ENCODE data around the gene APOBEC3G. TPM values are rescaled to one million over a fixed set of nuclear protein-coding genes. Genes with fewer than 3 reads are reported as not detected.
"Not testable (repeated sequence)": the region's sequence is repeated elsewhere in the genome, so short reads cannot be mapped to it uniquely, and the experiment has no call there.

APOBEC3G gene
- 0.76 TPM in 1 of 2 replicates, not detected in the other for total RNA-seq (2014; rRNA removed; shearing (Covaris generic); ENCODE audit: low replicate concordance)

DNA sequence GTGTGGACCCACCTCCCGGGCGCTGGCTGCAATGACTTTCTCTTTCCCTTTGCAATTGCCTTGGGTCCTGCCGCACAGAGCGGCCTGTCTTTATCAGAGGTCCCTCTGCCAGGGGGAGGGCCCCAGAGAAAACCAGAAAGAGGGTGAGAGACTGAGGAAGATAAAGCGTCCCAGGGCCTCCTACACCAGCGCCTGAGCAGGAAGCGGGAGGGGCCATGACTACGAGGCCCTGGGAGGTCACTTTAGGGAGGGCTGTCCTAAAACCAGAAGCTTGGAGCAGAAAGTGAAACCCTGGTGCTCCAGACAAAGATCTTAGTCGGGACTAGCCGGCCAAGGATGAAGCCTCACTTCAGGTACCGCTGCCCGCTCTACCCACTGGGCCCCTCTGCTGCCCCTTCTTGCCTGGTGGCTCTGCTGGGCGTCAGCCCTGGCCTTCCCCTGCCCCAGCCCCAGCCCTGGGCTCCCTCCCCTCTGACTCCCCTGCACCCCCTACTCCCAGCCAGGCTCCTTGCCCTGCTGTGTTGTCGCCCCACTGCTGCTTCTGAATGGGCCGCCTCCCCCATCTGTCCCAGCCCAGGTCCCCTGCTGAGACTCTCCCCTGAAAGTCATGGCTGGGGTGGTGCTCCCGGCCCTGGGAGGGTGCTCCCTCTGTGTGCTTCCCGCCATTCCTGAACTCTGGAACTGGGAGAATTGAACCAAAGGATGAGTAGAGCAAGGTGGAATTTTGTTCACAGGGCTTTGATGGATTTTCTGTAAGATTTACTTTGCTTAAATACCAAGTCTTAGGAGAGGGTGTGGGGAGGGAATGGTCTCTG is at the start of gene APOBEC3G:
APOBEC3G (plus strand) TSS at position 250 of the 815 bp plus-strand sequence; CDS start at position 337, 87 bp downstream.
- not testable (repeated sequence) for H3K9me3 ChIP-seq, H3K4me3 ChIP-seq, H3K27me3 ChIP-seq, H3K36me3 ChIP-seq
- DNase-seq, result peak; percentile 9

DNA sequence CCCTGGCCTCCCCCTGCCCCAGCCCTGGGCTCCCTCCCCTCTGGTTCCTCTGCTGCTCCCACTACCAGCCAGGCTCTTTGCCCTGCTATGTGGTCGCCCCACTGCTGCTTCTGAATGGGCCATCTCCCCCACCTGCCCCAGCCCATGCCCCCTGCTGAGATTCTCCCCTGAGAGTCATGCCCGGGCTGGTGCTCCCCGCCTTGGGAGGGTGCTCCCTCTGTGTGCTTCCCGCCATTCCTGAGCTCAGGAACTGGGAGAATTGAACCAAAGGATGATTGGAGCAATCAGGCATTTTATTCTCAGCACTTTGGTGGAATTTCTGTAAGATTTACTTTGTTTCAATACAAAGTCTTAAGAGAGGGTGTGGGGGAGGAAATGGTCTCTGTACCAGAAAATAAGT is 49.4 kb upstream of the APOBEC3G start:
- no peak for DNase-seq
- Histone ChIP-seq H3K27me3 (no peaks in the 10 kb centered on the region), H3K9me3 (no peaks in the 10 kb centered on the region), H3K4me3 (no peak overlapping the region), H3K36me3 (no peaks in the 10 kb centered on the region)

DNA sequence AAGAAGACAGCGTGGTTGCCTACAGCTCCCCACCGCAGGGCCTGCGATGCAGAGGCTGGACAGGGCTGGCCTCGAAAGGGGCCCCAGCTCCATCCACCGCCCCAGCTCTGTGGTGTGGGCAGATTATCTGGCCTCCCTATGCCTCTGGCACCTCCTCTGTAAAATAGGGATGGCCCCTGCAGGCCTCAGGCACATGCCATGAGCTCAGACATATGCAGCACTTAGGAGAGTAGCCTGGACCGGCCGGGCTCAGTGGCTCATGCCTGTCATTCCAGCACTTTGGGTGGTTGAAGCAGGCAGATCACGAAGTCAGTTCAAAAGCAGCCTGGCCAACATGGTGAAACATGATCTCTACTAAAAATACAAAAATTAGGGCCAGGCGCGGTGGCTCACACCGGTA is 48.8 kb upstream of the APOBEC3G start:
- Histone ChIP-seq H3K9me3 (no peaks in the 10 kb centered on the region), H3K4me3 (no peak overlapping the region), H3K27me3 (no peaks in the 10 kb centered on the region), H3K36me3 (no peaks in the 10 kb centered on the region)
- DNase-seq, result no peak

DNA sequence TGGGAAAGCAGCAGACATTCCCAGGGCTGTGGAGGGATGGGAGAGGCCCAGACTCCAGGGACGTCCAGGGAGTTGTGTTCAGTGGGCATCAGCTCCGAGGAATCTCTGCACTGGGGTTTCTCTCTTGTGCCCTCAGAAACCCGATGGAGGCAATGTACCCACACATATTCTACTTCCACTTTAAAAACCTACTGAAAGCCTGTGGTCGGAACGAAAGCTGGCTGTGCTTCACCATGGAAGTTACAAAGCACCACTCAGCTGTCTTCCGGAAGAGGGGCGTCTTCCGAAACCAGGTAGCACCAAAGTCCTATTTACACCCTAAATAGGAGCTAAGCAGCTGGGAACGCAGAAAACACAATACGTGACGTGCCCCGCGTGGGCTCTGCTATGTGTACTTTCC is 47.8 kb upstream of the APOBEC3G start:
- H3K9me3 ChIP-seq, result no peaks in the 10 kb centered on the region
- DNase-seq, result no peak
- H3K36me3 ChIP-seq, result no peaks in the 10 kb centered on the region
- H3K4me3 ChIP-seq, result no peak overlapping the region
- H3K27me3 ChIP-seq, result no peaks in the 10 kb centered on the region

DNA sequence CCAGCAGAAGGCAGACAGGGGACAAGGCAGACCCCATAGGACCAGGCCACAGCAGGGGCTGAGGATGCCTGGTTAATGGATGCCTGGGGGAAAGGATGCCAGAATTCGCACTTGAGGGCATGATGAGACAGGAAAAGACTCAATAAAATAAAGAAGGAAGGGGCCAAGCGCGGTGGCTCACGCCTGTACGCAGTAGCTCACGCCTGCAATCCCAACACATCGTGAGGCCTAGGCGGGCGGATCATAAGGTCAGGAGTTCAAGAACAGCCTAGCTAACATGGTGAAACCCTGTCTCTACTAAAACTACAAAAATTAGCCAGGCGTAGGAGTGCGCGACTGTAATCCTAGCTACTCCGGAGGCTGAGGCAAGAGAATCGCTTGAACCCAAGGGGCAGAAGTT is 46.4 kb upstream of the APOBEC3G start:
- Histone ChIP-seq H3K4me3 (no peak overlapping the region), H3K36me3 (no peaks in the 10 kb centered on the region), H3K27me3 (no peaks in the 10 kb centered on the region), H3K9me3 (no peaks in the 10 kb centered on the region)
- DNase-seq, result no peak

DNA sequence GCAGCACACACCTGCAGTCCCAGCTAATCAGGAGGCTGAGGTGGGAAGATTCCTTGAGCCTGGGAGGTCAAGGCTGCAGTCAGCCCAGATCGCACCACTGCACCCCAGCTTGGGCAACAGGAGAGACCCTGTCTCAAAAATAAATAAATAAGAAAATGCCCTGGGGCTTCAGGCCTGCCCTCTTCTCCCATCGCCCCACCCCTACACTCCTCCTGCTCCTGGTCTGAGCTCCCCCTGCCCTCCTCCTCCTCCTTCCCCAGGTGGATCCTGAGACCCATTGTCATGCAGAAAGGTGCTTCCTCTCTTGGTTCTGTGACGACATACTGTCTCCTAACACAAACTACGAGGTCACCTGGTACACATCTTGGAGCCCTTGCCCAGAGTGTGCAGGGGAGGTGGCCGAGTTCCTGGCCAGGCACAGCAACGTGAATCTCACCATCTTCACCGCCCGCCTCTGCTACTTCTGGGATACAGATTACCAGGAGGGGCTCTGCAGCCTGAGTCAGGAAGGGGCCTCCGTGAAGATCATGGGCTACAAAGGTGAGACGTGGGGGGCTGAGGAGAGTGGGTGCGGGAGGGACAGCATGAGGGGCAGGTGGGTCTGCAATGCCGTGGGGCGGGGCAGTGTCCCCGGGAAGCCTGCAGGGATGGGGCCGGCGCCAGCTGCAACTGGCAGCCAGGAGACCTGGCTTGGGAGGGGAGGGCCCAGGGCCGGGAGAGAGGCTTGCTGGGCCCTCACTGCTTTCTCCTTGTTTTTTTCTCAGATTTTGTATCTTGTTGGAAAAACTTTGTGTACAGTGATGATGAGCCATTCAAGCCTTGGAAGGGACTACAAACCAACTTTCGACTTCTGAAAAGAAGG is 45.4 kb upstream of the APOBEC3G start:
- not testable (repeated sequence) for H3K4me3 ChIP-seq, H3K36me3 ChIP-seq, H3K27me3 ChIP-seq, DNase-seq, H3K9me3 ChIP-seq

DNA sequence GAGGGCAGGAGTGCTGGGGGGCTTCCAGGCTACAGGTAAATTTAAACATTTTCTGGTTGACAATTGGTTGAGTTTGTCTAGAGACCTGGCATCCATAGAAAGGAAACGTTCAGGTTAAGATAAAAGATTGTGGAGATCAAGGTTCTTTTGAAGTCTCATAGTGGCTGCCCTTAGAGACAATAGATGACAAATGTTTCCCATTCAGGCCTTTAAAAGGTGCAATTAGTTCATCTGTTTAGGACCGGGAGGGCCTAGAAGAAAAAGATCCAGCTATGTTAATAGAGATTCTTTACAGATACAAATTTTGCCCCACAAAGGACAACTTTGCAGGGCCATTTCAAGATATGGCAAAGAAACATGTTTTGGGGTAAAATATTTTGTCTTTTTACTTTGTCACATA is 40.0 kb upstream of the APOBEC3G start:
- H3K36me3 ChIP-seq, DNase-seq, H3K9me3 ChIP-seq, H3K4me3 ChIP-seq, H3K27me3 ChIP-seq: not testable (repeated sequence)

DNA sequence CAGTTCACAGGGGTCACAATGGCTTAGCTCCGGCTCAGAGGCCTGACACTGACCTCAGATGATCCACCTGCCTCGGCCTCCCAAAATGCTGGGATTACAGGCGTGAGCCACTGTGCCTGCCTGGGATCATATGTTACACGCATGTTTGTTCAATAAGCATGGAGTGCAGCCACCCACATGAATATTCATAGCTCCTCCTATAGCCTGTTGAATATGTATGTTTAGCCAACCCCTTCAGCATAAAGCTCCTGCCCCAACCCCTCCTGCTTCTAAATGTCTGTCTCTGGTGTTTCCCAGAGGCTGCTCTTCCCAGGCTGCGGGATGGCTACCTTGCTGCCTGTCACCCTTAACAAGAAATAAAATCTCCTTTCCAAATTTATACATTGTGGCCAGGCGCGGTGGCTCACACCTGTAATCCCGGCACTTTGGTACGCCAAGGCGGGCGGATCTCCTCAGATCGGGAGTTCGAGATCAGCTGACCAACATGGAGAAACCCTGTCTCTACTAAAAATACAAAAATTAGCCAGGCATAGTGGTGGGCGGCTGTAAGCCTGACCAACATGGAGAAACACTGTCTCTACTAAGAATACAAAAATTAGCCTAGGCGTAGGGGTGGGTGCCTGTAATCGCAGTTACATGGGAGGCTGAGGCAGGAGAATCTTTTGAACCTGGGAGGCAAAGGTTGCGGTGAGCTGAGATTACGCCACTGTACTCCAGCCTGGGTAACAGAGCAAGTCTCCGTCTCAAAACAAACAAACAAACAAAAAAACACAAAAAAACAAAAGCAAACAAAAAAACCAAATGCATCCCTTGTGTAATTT is 37.6 kb upstream of the APOBEC3G start:
- no peaks in the 10 kb centered on the region for H3K9me3 ChIP-seq
- H3K27me3 ChIP-seq, result no peaks in the 10 kb centered on the region
- H3K36me3 ChIP-seq, result no peaks in the 10 kb centered on the region
- H3K4me3 ChIP-seq, result no peak overlapping the region
- DNase-seq, result no peak

DNA sequence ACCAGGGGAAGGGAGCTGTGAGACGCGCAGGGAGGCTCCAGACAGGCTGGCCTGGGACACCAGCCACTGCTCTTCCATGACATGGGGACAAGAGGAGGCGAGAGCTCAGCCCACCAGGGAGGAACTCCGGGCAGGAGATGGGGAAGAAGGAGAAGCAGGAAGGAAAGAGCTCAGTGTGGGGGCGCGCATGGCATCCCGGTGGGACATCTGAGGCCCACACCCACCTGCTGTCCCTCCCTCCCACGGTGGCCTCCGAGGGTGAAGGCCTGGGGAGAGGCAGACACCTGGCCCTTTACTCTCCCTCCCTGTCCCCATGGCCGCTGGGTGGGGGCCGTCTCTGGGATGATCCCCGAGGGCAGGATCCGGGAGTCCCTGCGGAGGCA is 36.9 kb upstream of the APOBEC3G start:
- H3K36me3 ChIP-seq, H3K9me3 ChIP-seq, H3K27me3 ChIP-seq, DNase-seq, H3K4me3 ChIP-seq: not testable (repeated sequence)

DNA sequence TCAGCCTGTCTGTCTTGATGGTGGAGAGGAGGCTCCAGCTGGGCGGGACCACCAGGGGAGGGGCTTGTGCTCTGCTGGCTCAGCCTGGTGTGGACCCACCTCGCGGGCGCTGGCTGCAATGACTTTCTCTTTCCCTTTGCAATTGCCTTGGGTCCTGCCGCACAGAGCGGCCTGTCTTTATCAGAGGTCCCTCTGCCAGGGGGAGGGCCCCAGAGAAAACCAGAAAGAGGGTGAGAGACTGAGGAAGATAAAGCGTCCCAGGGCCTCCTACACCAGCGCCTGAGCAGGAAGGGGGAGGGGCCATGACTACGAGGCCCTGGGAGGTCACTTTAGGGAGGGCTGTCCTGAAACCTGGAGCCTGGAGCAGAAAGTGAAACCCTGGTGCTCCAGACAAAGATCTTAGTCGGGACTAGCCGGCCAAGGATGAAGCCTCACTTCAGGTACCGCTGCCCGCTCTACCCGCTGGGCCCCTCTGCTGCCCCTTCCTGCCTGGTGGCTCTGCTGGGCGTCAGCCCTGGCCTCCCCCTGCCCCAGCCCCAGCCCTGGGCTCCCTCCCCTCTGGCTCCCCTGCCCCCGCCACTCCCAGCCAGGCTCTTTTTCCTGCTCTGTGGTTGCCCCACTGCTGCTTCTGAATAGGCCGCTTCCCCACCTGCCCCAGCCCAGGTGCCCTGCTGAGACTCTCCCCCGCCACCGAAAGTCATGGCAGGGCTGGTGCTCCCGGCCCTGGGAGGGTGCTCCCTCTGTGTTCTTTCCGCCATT is 36.4 kb upstream of the APOBEC3G start, which contains the start of gene APOBEC3F:
APOBEC3F (plus strand) TSS at position 327 of the 759 bp plus-strand sequence; CDS start at position 424, 97 bp downstream.
- peak; percentile 64 for DNase-seq
- H3K36me3 ChIP-seq, result not testable (repeated sequence)
- peak within 1 kb of the TSS; percentile 54 for H3K4me3 ChIP-seq

DNA sequence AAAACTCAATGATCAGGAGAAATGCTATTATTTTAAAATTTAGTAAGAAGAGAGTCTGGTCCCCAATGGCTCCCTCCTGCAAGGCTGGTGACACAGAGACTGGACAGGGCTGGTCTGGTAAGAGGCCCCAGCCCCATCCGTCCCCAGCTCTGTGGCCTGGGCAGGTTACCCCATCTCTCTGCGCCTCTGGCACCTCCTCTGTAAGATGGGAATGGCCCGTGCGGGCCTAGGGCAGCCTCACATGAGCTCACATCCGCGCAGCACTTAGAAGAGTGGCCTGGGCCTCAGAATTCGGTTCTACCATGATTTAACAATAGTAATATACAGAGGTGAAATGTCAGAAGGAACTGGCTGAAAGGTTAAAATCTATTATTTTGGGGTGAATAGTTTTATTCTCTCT is 35.2 kb upstream of the APOBEC3G start:
- no peaks in the 10 kb centered on the region for H3K36me3 ChIP-seq
- H3K4me3 ChIP-seq, result no peak overlapping the region
- no peaks in the 10 kb centered on the region for H3K9me3 ChIP-seq
- H3K27me3 ChIP-seq, result no peaks in the 10 kb centered on the region
- DNase-seq, result no peak

More for the DNA sequence above, 36.4 kb upstream of the APOBEC3G start, which contains the start of gene APOBEC3F:
- H3K9me3 ChIP-seq, H3K27me3 ChIP-seq: not testable (repeated sequence)

DNA sequence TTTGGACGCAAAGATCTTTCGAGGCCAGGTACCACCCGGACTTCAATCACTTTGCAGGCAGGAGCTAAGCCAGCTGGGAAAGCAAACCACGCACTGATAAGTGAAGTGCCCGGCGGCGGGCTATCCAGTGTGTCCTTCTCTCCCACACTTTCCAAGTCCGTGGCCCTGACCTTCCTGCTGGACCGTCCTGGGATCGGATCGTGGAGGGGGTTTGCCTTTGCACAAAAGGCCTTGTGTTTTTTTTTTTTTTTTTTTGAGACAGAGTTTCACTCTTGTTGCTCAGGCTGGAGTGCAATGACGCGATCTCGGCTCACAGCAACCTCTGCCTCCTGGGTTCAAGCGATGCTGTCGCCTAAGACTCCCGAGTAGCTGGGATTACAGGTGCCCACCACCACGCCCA is 34.0 kb upstream of the APOBEC3G start:
- H3K4me3 ChIP-seq, H3K9me3 ChIP-seq, H3K36me3 ChIP-seq, DNase-seq, H3K27me3 ChIP-seq: not testable (repeated sequence)

DNA sequence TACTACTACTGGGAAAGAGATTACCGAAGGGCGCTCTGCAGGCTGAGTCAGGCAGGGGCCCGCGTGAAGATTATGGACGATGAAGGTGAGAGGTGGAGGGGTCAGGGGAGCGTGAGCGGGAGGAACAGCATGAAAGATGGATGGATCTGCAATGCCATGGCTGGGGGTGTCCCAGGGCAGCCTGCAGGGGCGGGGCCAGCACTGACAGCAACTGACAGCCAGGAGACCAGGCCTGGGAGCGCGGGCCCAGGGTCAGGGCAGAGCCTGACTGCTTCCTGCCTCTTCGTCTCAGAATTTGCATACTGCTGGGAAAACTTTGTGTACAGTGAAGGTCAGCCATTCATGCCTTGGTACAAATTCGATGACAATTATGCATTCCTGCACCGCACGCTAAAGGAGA is 31.9 kb upstream of the APOBEC3G start:
- DNase-seq, H3K4me3 ChIP-seq, H3K27me3 ChIP-seq, H3K9me3 ChIP-seq, H3K36me3 ChIP-seq: not testable (repeated sequence)

DNA sequence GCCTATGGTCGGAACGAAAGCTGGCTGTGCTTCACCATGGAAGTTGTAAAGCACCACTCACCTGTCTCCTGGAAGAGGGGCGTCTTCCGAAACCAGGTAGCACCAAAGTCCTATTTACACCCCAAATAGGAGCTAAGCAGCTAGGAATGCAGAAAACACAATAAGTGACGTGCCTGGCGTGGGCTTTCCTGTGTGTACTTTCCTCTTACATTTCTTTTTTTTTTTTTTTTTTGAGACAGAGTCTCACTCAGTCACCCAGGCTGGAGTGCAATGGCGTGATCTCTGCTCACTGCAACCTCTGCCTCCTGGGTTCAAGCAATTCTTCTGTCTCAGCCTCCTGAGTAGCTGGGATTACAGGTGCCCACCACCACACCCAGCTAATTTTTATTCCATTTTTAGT is 27.6 kb upstream of the APOBEC3G start:
- H3K27me3 ChIP-seq, H3K9me3 ChIP-seq, DNase-seq, H3K4me3 ChIP-seq, H3K36me3 ChIP-seq: not testable (repeated sequence)

DNA sequence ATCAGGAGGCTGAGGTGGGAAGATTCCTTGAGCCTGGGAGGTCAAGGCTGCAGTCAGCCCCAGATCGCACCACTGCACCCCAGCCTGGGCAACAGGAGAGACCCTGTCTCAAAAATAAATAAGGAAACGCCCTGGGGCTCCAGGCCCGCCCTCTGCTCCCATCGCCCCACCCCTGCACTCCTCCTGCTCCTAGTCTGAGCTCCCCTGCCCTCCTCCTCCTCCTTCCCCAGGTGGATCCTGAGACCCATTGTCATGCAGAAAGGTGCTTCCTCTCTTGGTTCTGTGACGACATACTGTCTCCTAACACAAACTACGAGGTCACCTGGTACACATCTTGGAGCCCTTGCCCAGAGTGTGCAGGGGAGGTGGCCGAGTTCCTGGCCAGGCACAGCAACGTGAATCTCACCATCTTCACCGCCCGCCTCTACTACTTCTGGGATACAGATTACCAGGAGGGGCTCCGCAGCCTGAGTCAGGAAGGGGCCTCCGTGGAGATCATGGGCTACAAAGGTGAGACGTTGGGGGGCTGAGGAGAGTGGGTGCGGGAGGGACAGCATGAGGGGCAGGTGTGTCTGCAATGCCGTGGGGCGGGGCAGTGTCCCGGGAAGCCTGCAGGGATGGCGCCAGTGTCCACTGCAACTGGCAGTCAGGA is 25.1 kb upstream of the APOBEC3G start:
- H3K27me3 ChIP-seq, H3K4me3 ChIP-seq, DNase-seq, H3K36me3 ChIP-seq, H3K9me3 ChIP-seq: not testable (repeated sequence)

DNA sequence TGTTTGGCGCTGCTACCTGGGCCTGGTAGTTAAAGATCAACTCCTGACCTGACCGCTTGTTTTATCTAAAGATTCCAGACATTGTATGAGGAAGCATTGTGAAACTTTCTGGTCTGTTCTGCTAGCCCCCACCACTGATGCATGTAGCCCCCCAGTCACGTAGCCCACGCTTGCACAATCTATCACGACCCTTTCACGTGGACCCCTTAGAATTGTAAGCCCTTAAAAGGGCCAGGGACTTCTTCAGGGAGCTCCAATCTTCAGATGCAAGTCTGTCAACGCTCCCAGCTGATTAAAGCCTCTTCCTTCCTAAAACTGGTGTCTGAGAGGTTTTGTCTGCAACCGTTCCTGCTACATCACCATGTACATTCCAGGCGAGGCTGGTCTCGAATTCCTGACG is 21.4 kb upstream of the APOBEC3G start:
- no peaks in the 10 kb centered on the region for H3K36me3 ChIP-seq
- H3K4me3 ChIP-seq, result no peak overlapping the region
- H3K27me3 ChIP-seq, result no peaks in the 10 kb centered on the region
- H3K9me3 ChIP-seq, result no peaks in the 10 kb centered on the region
- DNase-seq, result no peak

Measured in MG63 (cell line).